Measurements from ENCODE around the gene SMIM33.
A peak's percentile ranks its signal among the peaks of the same experiment; 100 is the strongest.
"Not testable (repeated sequence)": the region's sequence is repeated elsewhere in the genome, so short reads cannot be mapped to it uniquely, and the experiment has no call there.

Gene SMIM33

GRCh38 chr5:139470821-139471300, at the start of gene SMIM33:
SMIM33 (plus strand) TSS chr5:139471004; CDS start chr5:139471122, 118 bp downstream.
- DNase-seq = no peak

GRCh38 chr5:139422307-139422893, 48.4 kb upstream of the SMIM33 start:
- DNase-seq = peak in 1 of 2 experiments; percentile 29

GRCh38 chr5:139425497-139425896, 45.3 kb upstream of the SMIM33 start:
- DNase-seq = no peak

- DNase-seq = no peak
These were observed 44.5 kb upstream of the SMIM33 start for GRCh38 chr5:139426203-139426885.

- DNase-seq = no peak
These were observed 40.8 kb upstream of the SMIM33 start for GRCh38 chr5:139430015-139430414.

GRCh38 chr5:139431706-139432105, 39.1 kb upstream of the SMIM33 start:
- DNase-seq = no peak

GRCh38 chr5:139435676-139436075, 35.1 kb upstream of the SMIM33 start:
- DNase-seq = no peak

GRCh38 chr5:139438707-139439012, 32.1 kb upstream of the SMIM33 start:
- no peak for DNase-seq

GRCh38 chr5:139439013-139439903, 31.5 kb upstream of the SMIM33 start, which contains the start of gene DNAJC18:
DNAJC18 (minus strand) TSS chr5:139439525; CDS start chr5:139439445, 80 bp downstream.
- DNase-seq = peak; percentile 88 to 89

- DNase-seq = not testable (repeated sequence)
These were observed 30.4 kb upstream of the SMIM33 start for GRCh38 chr5:139440416-139440815.

- DNase-seq = no peak
These were observed 26.9 kb upstream of the SMIM33 start for GRCh38 chr5:139443831-139444453.

GRCh38 chr5:139445325-139446170, 25.3 kb upstream of the SMIM33 start:
- DNase-seq = no peak

- no peak for DNase-seq
These were observed 23.6 kb upstream of the SMIM33 start for GRCh38 chr5:139446956-139447779.

- no peak for DNase-seq
These were observed 19.6 kb upstream of the SMIM33 start for GRCh38 chr5:139451176-139451575.

- DNase-seq = no peak
These were observed 18.7 kb upstream of the SMIM33 start for GRCh38 chr5:139451878-139452660.

GRCh38 chr5:139453683-139454567, 16.9 kb upstream of the SMIM33 start:
- DNase-seq = peak in 1 of 2 experiments; percentile 69

- no peak for DNase-seq
These were observed 16.1 kb upstream of the SMIM33 start for GRCh38 chr5:139454568-139455290.

- no peak for DNase-seq
These were observed 14.0 kb upstream of the SMIM33 start for GRCh38 chr5:139456776-139457175.

- DNase-seq = no peak
These were observed 13.6 kb upstream of the SMIM33 start for GRCh38 chr5:139457241-139457640.

All from stimulated activated CD4-positive, alpha-beta T cell treated with anti-CD3 and anti-CD28 coated beads, Interleukin-4, amount 100 ng/mL, for 4 hours (primary cell).